Lung (tissue), 12 donors: ENCODE results near the gene AJM1. TPM values are rescaled to one million over a fixed set of nuclear protein-coding genes. Genes with fewer than 3 reads are reported as not detected.

Source experiments
- ATAC-seq: fragments of 200-7000 bp; cut with Tn5 transposase; one replicate; pipeline ENCODE4 v1.9.1; 2020; ENCODE audit warnings: moderate number of reproducible peaks; ENCODE audit not compliant: insufficient read depth, low FRiP score
- DNase-seq, 3 donors: peaks; one replicate each; pipeline ENCODE4 v3.0.0-alpha.2; 2013 to 2017
- H3K27ac ChIP-seq, 2 donors: one replicate each; pipeline ENCODE4 v1.5.1; 2013; ENCODE audit warnings: mild to moderate bottlenecking in 2 of 2, moderate library complexity in 2 of 2, control low read depth in 1 of 2, inconsistent platforms in 1 of 2, low read depth in 1 of 2, low read length in 1 of 2
- H3K27me3 ChIP-seq, 3 donors: one replicate each; pipeline ENCODE4 v1.5.1; 2013; ENCODE audit warnings: low read length in 2 of 3; ENCODE audit not compliant: control insufficient read depth in 3 of 3, insufficient read depth in 3 of 3
- H3K36me3 ChIP-seq, 4 donors: one replicate each; pipeline ENCODE4 v1.5.1; 2013; ENCODE audit warnings: low read length in 4 of 4, mild to moderate bottlenecking in 1 of 4, moderate library complexity in 1 of 4; ENCODE audit not compliant: control insufficient read depth in 4 of 4, insufficient read depth in 4 of 4
- H3K4me1 ChIP-seq, 5 donors: one replicate each; pipeline ENCODE4 v1.5.1; 2013; ENCODE audit warnings: low read length in 5 of 5, mild to moderate bottlenecking in 2 of 5, moderate library complexity in 1 of 5; ENCODE audit not compliant: control insufficient read depth in 5 of 5, insufficient read depth in 5 of 5
- H3K4me3 ChIP-seq: one replicate; pipeline ENCODE4 v1.5.1; 2013; ENCODE audit warnings: mild to moderate bottlenecking, control low read depth, moderate library complexity
- H3K9ac ChIP-seq, 2 donors: one replicate each; pipeline ENCODE4 v1.5.1; 2013; ENCODE audit warnings: low read length in 2 of 2, control low read depth in 1 of 2; ENCODE audit not compliant: insufficient read depth in 1 of 2
- H3K9me3 ChIP-seq, 4 donors: one replicate each; pipeline ENCODE4 v1.5.1; 2013; ENCODE audit warnings: low read length in 3 of 4, mild to moderate bottlenecking in 1 of 4, moderate library complexity in 1 of 4; ENCODE audit not compliant: control insufficient read depth in 4 of 4, insufficient read depth in 3 of 4
- WGBS, 2 donors: extraction: QIAGEN DNeasy Blood & Tissue Kit; methylation state at CpG; one replicate each; pipeline ENCODE4 v1.1.7; 2013; 5-methylcytosine and 5-hydroxymethylcytosine counted together
- polyA plus RNA-seq, 2 donors: library from polyadenylated mRNA; stranded (reverse); fragments of 200-250 nt; gene quantifications; one replicate each; pipeline ENCODE4 v1.2.1, GENCODE V29; 2013
- total RNA-seq, 2 donors: library from RNA; depleted of rRNA in 1 of 2; stranded (reverse); fragments of >200 nt in 1 of 2; gene quantifications; one replicate each; pipeline ENCODE4 v1.2.1, GENCODE V29; 2014 to 2021
- TF ChIP-seq, protein P1 (sequence below): IDR thresholded peaks from 2 replicates; pipeline ENCODE4 v1.5.1; 2012; ENCODE audit warnings: mild to moderate bottlenecking; ENCODE audit errors: control extremely low read depth, extremely low read depth
- donor health status: control.
- donor health status: control.
- donor health status: Bipolar disorder and iron deficiency.
- donor health status: healthy.
- donor health status: DM: yes; HTN: yes; CAD: no.

Gene AJM1
- total and polyA plus RNA-seq, 4 donors = 1.1 to 4.3 (median 1.5) TPM

DNA sequence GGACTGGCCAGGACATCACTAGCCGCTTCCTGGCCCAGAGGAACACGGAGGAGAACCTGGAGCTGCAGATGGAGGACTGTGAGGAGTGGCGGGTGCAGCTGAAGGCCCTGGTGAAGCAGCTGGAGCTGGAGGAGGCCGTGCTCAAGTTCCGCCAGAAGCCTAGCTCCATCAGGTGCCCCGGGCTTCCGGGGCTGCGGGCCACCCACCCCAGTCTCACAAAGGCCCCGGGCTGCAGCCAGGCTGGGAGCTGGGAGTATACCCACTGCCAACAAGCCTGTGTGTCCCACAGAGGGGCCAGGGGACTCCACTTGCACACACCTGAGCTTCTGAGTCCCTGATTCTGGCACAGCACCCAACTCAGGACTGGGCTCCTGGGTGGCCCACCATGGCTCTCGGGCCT is 36.2 kb upstream of the AJM1 start:
- Histone ChIP-seq H3K36me3 (peaks cover 0 to 5% (median under 1%) of the 10 kb centered on the region in 4 donors), H3K4me3 (no peak overlapping the region), H3K27ac (no peak overlapping the region), H3K9ac (no peak overlapping the region), H3K4me1 (peaks cover 0 to 25% (median 4%) of the 10 kb centered on the region in 5 donors), H3K9me3 (no peaks in the 10 kb centered on the region), H3K27me3 (peaks cover 0 to 7% (median 3%) of the 10 kb centered on the region in 3 donors)
- DNase-seq (no peak), ATAC-seq (no peak)
- 96 to 97% methylated on average over 10 of the region's 10 CpGs for WGBS, 2 donors
- TF ChIP-seq, protein P1, sequence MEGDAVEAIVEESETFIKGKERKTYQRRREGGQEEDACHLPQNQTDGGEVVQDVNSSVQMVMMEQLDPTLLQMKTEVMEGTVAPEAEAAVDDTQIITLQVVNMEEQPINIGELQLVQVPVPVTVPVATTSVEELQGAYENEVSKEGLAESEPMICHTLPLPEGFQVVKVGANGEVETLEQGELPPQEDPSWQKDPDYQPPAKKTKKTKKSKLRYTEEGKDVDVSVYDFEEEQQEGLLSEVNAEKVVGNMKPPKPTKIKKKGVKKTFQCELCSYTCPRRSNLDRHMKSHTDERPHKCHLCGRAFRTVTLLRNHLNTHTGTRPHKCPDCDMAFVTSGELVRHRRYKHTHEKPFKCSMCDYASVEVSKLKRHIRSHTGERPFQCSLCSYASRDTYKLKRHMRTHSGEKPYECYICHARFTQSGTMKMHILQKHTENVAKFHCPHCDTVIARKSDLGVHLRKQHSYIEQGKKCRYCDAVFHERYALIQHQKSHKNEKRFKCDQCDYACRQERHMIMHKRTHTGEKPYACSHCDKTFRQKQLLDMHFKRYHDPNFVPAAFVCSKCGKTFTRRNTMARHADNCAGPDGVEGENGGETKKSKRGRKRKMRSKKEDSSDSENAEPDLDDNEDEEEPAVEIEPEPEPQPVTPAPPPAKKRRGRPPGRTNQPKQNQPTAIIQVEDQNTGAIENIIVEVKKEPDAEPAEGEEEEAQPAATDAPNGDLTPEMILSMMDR = no peak

GRCh38 chr9:136806631-136807201 is 35.6 kb upstream of the AJM1 start:
- Histone ChIP-seq H3K36me3 (peaks cover 0 to 5% (median under 1%) of the 10 kb centered on the region in 4 donors), H3K27ac (no peak overlapping the region)

DNA sequence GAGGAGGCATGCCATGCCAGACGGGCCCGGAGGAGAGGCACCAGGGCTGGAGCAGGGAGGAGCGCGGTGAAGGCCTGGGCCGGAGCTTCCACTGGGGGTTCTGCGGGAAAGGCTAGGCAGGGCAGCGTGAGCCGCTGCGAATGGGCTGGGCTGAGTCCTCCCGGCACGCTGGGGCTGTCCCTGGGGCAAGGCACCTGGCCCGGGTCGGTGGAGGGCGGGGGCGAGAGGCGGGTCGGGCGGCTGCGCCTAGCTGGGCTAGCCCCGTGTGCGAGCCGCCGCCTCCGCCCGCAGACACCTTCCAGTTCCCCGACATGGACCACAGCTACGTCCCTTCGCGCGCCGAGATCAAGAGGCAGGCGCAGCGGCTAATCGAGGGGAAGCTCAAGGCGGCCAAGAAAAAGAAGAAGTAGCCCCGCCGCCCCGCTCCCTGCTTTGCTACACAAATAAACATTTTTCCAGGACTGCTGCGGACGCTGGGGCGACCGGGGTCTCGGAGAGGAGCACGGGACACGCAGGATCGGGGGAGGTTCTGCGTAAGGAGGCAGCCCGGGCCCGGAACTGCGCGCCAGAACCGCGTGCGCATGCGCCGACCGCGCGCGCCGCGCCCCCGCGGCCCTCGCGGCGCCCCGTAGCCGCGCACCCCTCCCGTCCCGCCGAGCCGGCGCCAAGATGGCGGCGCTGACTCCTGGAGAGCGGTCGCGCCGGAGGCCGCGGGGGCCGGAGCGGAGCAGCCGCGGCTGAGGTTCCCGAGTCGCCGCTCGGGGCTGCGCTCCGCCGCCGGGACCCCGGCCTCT is 34.8 kb upstream of the AJM1 start, which contains the start of gene RABL6:
RABL6 (plus strand) TSS at position 668 of the 794 bp plus-strand sequence. CDS start 249 bp downstream, outside the sequence.
- Histone ChIP-seq H3K36me3 (peaks cover 0 to 5% (median under 1%) of the 10 kb centered on the region in 4 donors), H3K4me1 (peaks cover 0 to 25% (median 4%) of the 10 kb centered on the region in 5 donors), H3K9me3 (no peaks in the 10 kb centered on the region), H3K27ac (peak within 1 kb of the TSS; percentile 92 to 94), H3K27me3 (no peaks in the 10 kb centered on the region), H3K9ac (peak within 1 kb of the TSS in 1 of 2 donors; percentile 53), H3K4me3 (peak within 1 kb of the TSS; percentile 92)
- DNase-seq = peak; percentile 80 to 86 (median 82)
- TF ChIP-seq, protein P1 = no peak
- WGBS, 2 donors = 1% methylated on average over 80 to 96 of the region's 96 CpGs
- ATAC-seq = peak; percentile 87

More at GRCh38 chr9:136806631-136807201, 35.6 kb upstream of the AJM1 start:
- no peak overlapping the region for H3K9ac ChIP-seq
- no peak for DNase-seq
- H3K4me1 ChIP-seq = peaks cover 0 to 25% (median 4%) of the 10 kb centered on the region in 5 donors
- no peak for ATAC-seq
- TF ChIP-seq, protein P1 = no peak
- peaks cover 0 to 7% (median 3%) of the 10 kb centered on the region in 3 donors for H3K27me3 ChIP-seq
- peak overlapping the region; percentile 92 for H3K4me3 ChIP-seq
- H3K9me3 ChIP-seq = no peaks in the 10 kb centered on the region
- WGBS, 2 donors = 74 to 83% methylated on average over 25 of the region's 25 CpGs
